GM21529 (cell line): ENCODE measurements around the gene NR1I2.

Experiments
- ATAC-seq: cut with Tn5 transposase; IDR thresholded peaks from one replicate; pipeline ENCODE4 v1.9.1; 2021; ENCODE audit not compliant: unreplicated experiment

NR1I2 gene

GRCh38 chr3:119778811-119779210, 3.1 kb upstream of the NR1I2 start:
- no peak for ATAC-seq

GRCh38 chr3:119779731-119780383, 2.0 kb upstream of the NR1I2 start:
- ATAC-seq = peak; percentile 67

GRCh38 chr3:119782460-119782859, 559 bp downstream of the NR1I2 start:
- no peak for ATAC-seq

GRCh38 chr3:119783255-119783654, 1.4 kb downstream of the NR1I2 start:
- ATAC-seq = no peak

- no peak for ATAC-seq
Observed at GRCh38 chr3:119783883-119784282, 2.0 kb downstream of the NR1I2 start.

GRCh38 chr3:119786409-119786808, 4.5 kb downstream of the NR1I2 start:
- no peak for ATAC-seq

GRCh38 chr3:119790369-119790768, 8.5 kb downstream of the NR1I2 start:
- ATAC-seq = no peak

GRCh38 chr3:119792270-119792669, 10.4 kb downstream of the NR1I2 start:
- no peak for ATAC-seq

GRCh38 chr3:119794401-119794800, 12.5 kb downstream of the NR1I2 start:
- ATAC-seq = no peak

- ATAC-seq = no peak
Observed at GRCh38 chr3:119794971-119795612, 13.2 kb downstream of the NR1I2 start.

- no peak for ATAC-seq
Observed at GRCh38 chr3:119795849-119796248, 13.9 kb downstream of the NR1I2 start.

- ATAC-seq = no peak
Observed at GRCh38 chr3:119796368-119796767, 14.5 kb downstream of the NR1I2 start.

- no peak for ATAC-seq
Observed at GRCh38 chr3:119796785-119797184, 14.9 kb downstream of the NR1I2 start.

- no peak for ATAC-seq
Observed at GRCh38 chr3:119800844-119801243, 18.9 kb downstream of the NR1I2 start.

- no peak for ATAC-seq
Observed at GRCh38 chr3:119808244-119808643, 26.3 kb downstream of the NR1I2 start.

- ATAC-seq = no peak
Observed at GRCh38 chr3:119808843-119809242, 26.9 kb downstream of the NR1I2 start.

- ATAC-seq = peak; percentile 38
Observed at GRCh38 chr3:119809249-119810017, 27.5 kb downstream of the NR1I2 start.

- ATAC-seq = peak; percentile 77
Observed at GRCh38 chr3:119810018-119810435, 28.1 kb downstream of the NR1I2 start.

GRCh38 chr3:119812491-119813058, 30.7 kb downstream of the NR1I2 start:
- ATAC-seq = no peak

- no peak for ATAC-seq
Observed at GRCh38 chr3:119815716-119816115, 33.8 kb downstream of the NR1I2 start.

- ATAC-seq = no peak
Observed at GRCh38 chr3:119817071-119817470, 35.2 kb downstream of the NR1I2 start.
